Parathyroid adenoma (tissue), 2 donors: ENCODE measurements around the gene UTRN.

ENCODE experiments used
- H2AFZ ChIP-seq: fragments of 300-600 bp; sonication (generic); one replicate; pipeline ENCODE4 v1.7.0; 2017; ENCODE audit warnings: antibody characterized with exemption, mild to moderate bottlenecking
- H3K27ac ChIP-seq: fragments of 300-600 bp; sonication (generic); one replicate; pipeline ENCODE4 v1.7.0; 2017
- H3K27me3 ChIP-seq: fragments of 300-600 bp; sonication (generic); one replicate; pipeline ENCODE4 v1.7.0; 2017; ENCODE audit warnings: low read length; ENCODE audit not compliant: control insufficient read depth, insufficient read depth
- H3K36me3 ChIP-seq: fragments of 300-600 bp; sonication (generic); one replicate; pipeline ENCODE4 v1.7.0; 2017; ENCODE audit warnings: low read length; ENCODE audit not compliant: control insufficient read depth, insufficient read depth
- H3K4me1 ChIP-seq: fragments of 300-600 bp; sonication (generic); one replicate; pipeline ENCODE4 v1.7.0; 2017; ENCODE audit warnings: control low read depth
- H3K4me2 ChIP-seq: fragments of 300-600 bp; sonication (generic); one replicate; pipeline ENCODE4 v1.7.0; 2017; ENCODE audit warnings: low read length
- H3K4me3 ChIP-seq: fragments of 300-600 bp; sonication (generic); one replicate; pipeline ENCODE4 v1.7.0; 2017; ENCODE audit warnings: low read depth, low read length
- H3K79me2 ChIP-seq: fragments of 300-600 bp; sonication (generic); one replicate; pipeline ENCODE4 v1.7.0; 2017; ENCODE audit warnings: control low read depth
- H3K9ac ChIP-seq: fragments of 300-600 bp; sonication (generic); one replicate; pipeline ENCODE4 v1.7.0; 2017; ENCODE audit warnings: mild to moderate bottlenecking
- H3K9me3 ChIP-seq: fragments of 300-600 bp; sonication (generic); one replicate; pipeline ENCODE4 v1.7.0; 2017; ENCODE audit warnings: low read length; ENCODE audit not compliant: control insufficient read depth
- CTCF ChIP-seq: fragments of 300-600 bp; sonication (generic); IDR thresholded peaks from one replicate; pipeline ENCODE4 v1.7.0; 2017; ENCODE audit warnings: antibody characterized with exemption, mild to moderate bottlenecking
- donor health status: primary hyperparathyroidism.

Gene UTRN

DNA sequence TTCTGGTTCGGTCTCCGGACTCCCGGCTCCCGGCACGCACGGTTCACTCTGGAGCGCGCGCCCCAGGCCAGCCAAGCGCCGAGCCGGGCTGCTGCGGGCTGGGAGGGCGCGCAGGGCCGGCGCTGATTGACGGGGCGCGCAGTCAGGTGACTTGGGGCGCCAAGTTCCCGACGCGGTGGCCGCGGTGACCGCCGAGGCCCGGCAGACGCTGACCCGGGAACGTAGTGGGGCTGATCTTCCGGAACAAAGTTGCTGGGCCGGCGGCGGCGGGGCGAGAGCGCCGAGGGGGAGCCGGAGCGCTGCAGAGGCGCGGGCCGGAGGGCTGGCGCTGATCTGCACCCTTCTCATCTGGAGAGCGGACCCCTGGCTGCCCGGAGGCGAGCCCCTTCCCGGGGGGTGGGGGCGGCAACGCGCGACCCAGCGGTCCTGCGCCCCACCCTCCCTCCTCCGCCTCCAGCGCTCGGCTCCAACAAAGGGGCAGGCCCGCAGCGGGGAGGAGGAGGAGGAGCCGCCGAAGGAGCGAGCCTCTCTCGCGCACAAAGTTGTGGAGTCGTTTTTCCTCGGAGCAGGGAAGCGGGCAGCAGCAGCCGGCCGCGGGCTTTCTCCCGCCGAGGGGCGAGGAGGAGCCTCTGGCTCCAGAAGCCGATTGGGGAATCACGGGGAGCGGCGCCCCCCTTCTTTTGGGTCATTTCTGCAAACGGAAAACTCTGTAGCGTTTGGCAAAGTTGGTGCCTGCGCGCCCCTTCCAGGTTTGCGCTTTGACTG lies at the start of gene UTRN:
UTRN (plus strand) TSS at position 553 of the 765 bp plus-strand sequence. CDS start 6,494 bp downstream, outside the sequence.
- TF ChIP-seq CTCF, result no peak
- H2AFZ ChIP-seq, result peak within 1 kb of the TSS; percentile 78
- no peaks in the 10 kb centered on the region for H3K9me3 ChIP-seq
- no peaks in the 10 kb centered on the region for H3K27me3 ChIP-seq
- peaks cover 3% of the 10 kb centered on the region for H3K79me2 ChIP-seq
- H3K27ac ChIP-seq, result peak within 1 kb of the TSS; percentile 83
- peaks cover 6% of the 10 kb centered on the region for H3K4me1 ChIP-seq
- peak within 1 kb of the TSS; percentile 82 for H3K4me3 ChIP-seq
- H3K36me3 ChIP-seq, result no peaks in the 10 kb centered on the region
- H3K9ac ChIP-seq, result peak within 1 kb of the TSS; percentile 56
- H3K4me2 ChIP-seq, result peak within 1 kb of the TSS; percentile 96

DNA sequence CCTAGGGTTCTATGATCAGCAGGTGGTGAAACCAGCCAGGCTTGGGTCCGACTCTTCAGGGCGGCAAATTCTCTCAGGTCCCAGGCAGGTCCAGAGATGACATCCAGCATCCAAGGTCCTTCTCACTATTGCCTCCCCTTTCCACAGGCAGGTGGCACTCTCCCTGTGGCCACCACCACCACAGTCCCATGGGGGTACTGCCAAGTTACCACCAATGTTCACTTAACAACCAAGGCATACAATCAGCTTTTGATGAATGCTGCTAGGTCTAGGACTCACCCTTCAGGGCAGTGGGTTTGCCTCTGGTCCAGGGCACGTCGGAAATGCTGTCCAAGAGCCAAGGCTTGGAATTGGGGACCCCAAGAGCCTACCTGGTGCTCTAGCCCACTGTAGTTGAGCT lies 40.4 kb upstream of the UTRN start:
- Histone ChIP-seq H3K9me3 (no peaks in the 10 kb centered on the region), H3K4me2 (no peak overlapping the region), H3K9ac (no peak overlapping the region), H3K27me3 (no peaks in the 10 kb centered on the region), H3K27ac (no peak overlapping the region), H3K4me1 (no peaks in the 10 kb centered on the region), H3K36me3 (no peaks in the 10 kb centered on the region), H3K4me3 (no peak overlapping the region), H2AFZ (no peak overlapping the region), H3K79me2 (no peaks in the 10 kb centered on the region)
- no peak for TF ChIP-seq CTCF

- no peaks in the 10 kb centered on the region for H3K36me3 ChIP-seq
- H3K79me2 ChIP-seq, result no peaks in the 10 kb centered on the region
- H3K4me3 ChIP-seq, result no peak overlapping the region
- H3K4me1 ChIP-seq, result no peaks in the 10 kb centered on the region
- no peaks in the 10 kb centered on the region for H3K9me3 ChIP-seq
- H3K27me3 ChIP-seq, result no peaks in the 10 kb centered on the region
- no peak overlapping the region for H3K4me2 ChIP-seq
- H3K9ac ChIP-seq, result no peak overlapping the region
- no peak for TF ChIP-seq CTCF
- no peak overlapping the region for H2AFZ ChIP-seq
- H3K27ac ChIP-seq, result no peak overlapping the region
Measured at GRCh38 chr6:144246988-144247387, 38.1 kb upstream of the UTRN start.

DNA sequence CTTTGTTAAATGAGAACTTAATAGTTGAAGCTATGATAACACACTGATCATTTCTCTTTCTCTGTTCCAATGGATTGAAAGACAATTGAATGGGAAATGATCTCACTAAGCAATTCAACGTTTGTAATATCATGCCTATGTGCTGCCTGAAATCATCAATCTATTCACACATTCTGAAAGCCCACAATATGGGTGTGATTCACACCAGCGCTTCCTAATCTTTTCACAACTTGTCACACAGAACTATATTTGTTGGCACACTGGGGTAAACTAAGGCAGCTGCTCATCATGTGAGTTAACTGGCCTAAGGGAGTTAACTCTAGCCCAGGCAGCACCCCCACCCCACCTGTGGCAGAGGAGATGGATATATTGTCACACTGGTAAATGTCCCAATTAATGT lies 37.1 kb upstream of the UTRN start:
- no peak for TF ChIP-seq CTCF
- no peak overlapping the region for H3K27ac ChIP-seq
- H3K4me3 ChIP-seq, result no peak overlapping the region
- H3K4me1 ChIP-seq, result no peaks in the 10 kb centered on the region
- no peak overlapping the region for H2AFZ ChIP-seq
- no peak overlapping the region for H3K9ac ChIP-seq
- no peaks in the 10 kb centered on the region for H3K9me3 ChIP-seq
- H3K27me3 ChIP-seq, result no peaks in the 10 kb centered on the region
- no peaks in the 10 kb centered on the region for H3K36me3 ChIP-seq
- H3K4me2 ChIP-seq, result no peak overlapping the region
- H3K79me2 ChIP-seq, result no peaks in the 10 kb centered on the region
